Panc1 (cell line): ENCODE measurements around the gene PTPN2. TPM values are rescaled to one million over a fixed set of nuclear protein-coding genes. Genes with fewer than 3 reads are reported as not detected.

Experiments
- ATAC-seq: fragments of 200-7000 bp; cut with Tn5 transposase; 2 replicates; pipeline ENCODE4 v1.9.1; 2020; ENCODE audit warnings: mild to moderate bottlenecking, moderate library complexity
- BruUV-seq: library from RNA; stranded (reverse); fragments of 400-500 nt; replicated peaks from 2 replicates; lab custom pipeline; 2021; lab: Mats Ljungman, UMichigan
- CTCF ChIA-PET: fragments of 300-600 bp; sonication (Branson Sonifier 250); formaldehyde crosslinking; loops from one replicate; lab custom pipeline; 2022; ENCODE audit warnings: antibody characterized with exemption; lab: Charles Lee
- POLR2A ChIA-PET: fragments of 300-600 bp; sonication (Branson Sonifier 250); formaldehyde crosslinking; loops from one replicate; lab custom pipeline; 2022; ENCODE audit warnings: antibody characterized with exemption; lab: Charles Lee
- DNase-seq: peaks from one replicate; pipeline ENCODE4 v3.0.0-alpha.2; 2010; ENCODE audit warnings: low read depth, low spot score
- H3K27ac ChIP-seq: 2 replicates; pipeline ENCODE4 v1.5.1; 2011; ENCODE audit warnings: mild to moderate bottlenecking, low read length, inconsistent platforms
- H3K27me3 ChIP-seq: fragments of 200-500 bp; sonication (Bioruptor generic); 2 replicates; pipeline ENCODE4 v1.6.0; 2014; ENCODE audit warnings: low read length, inconsistent platforms; ENCODE audit not compliant: control insufficient read depth, insufficient read depth
- H3K36me3 ChIP-seq: fragments of 200-500 bp; sonication (Bioruptor generic); 2 replicates; pipeline ENCODE4 v1.5.1; 2014; ENCODE audit warnings: inconsistent platforms, mild to moderate bottlenecking, low read length, moderate library complexity; ENCODE audit not compliant: control insufficient read depth, insufficient read depth
- H3K4me1 ChIP-seq: 2 replicates; pipeline ENCODE4 v1.5.1; 2011; ENCODE audit warnings: inconsistent platforms, mild to moderate bottlenecking, low read length, moderate library complexity; ENCODE audit not compliant: control insufficient read depth, insufficient read depth
- H3K4me3 ChIP-seq, 2 experiments: 2 replicates each; pipeline ENCODE4 v1.5.1; 2011 to 2012; ENCODE audit warnings: low read depth in 2 of 2, low read length in 2 of 2, mild to moderate bottlenecking in 2 of 2, inconsistent platforms in 1 of 2, moderate library complexity in 1 of 2
- H3K9me3 ChIP-seq: fragments of 200-500 bp; sonication (Bioruptor generic); 2 replicates; pipeline ENCODE4 v1.5.1; 2014; ENCODE audit warnings: low read depth, mild to moderate bottlenecking, inconsistent platforms, low read length, moderate library complexity; ENCODE audit not compliant: control insufficient read depth, insufficient read depth
- CTCF ChIP-seq: fragments of 450-650 bp; IDR thresholded peaks from 2 replicates; pipeline ENCODE4 v1.5.1; 2017; ENCODE audit warnings: mild to moderate bottlenecking
- POLR2AphosphoS5 ChIP-seq: IDR thresholded peaks from 2 replicates; pipeline ENCODE4 v1.6.1; 2012; ENCODE audit warnings: mild to moderate bottlenecking, low read depth, low read length, moderate library complexity
- REST ChIP-seq, 2 experiments: IDR thresholded peaks; 2 replicates each; pipeline ENCODE4 v1.6.1; 2011 to 2012; ENCODE audit warnings: low read depth in 2 of 2, control low read depth in 1 of 2, low read length in 1 of 2, mild to moderate bottlenecking in 1 of 2, moderate library complexity in 1 of 2; ENCODE audit not compliant: insufficient read depth in 1 of 2
- SIN3A ChIP-seq: IDR thresholded peaks from 2 replicates; pipeline ENCODE4 v1.6.1; 2012; ENCODE audit warnings: low read depth, mild to moderate bottlenecking, low read length, moderate library complexity, borderline replicate concordance; ENCODE audit not compliant: insufficient read depth
- TCF7L2 ChIP-seq: IDR thresholded peaks from 2 replicates; pipeline ENCODE4 v1.6.1; 2011; ENCODE audit warnings: mild to moderate bottlenecking, low read depth, low read length, inconsistent platforms
- in situ Hi-C: cut with HindIII; loops from 2 replicates; pipeline ENCODE4 v1.10.0; 2016; ENCODE audit warnings: low sequenced_read_pairs, low pct_unique_long_range_greater_than_20kb
- intact Hi-C: fragments of 100-400 bp; cut with micrococcal nuclease; formaldehyde crosslinking; loops from one replicate; pipeline ENCODE4 v1.10.0; 2022; ENCODE audit not compliant: unreplicated experiment
- total RNA-seq: library from RNA; stranded (reverse); gene quantifications from one replicate; pipeline ENCODE4 v1.2.1, GENCODE V29; 2021; ENCODE audit not compliant: unreplicated experiment

PTPN2 gene
- total RNA-seq, 1 experiment from 2014 or later = 34.8 TPM

DNA sequence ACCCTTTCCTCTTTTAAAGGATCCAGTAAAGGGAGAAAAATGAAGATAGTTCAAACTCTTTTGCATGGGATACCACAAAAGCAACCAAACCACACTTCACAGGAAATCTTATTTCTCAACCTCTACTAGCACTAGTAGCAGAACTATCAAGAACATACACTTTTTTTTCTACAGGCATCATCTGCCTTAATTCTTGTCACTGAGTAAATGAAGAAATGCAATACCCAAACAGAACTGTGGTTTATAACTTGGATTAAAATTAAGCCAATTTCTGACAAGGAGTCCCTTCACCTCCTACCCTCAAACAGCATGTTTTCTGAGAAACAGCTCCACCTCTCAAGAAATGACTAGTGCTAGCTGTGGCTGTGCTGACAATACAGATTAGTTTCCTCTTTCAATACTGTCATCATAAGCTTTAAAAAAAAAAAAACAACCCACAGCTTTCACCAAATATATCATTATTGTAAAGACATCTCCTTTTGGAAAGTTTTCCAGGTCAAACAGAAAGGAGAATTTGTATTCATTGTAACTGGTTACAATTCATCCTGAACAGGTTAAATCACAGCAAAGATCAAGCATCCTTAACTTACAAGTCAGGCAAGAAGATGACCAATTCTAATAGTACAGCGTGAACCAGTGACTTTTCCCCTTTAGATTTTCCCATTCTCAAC is 44.4 kb downstream of the PTPN2 start:
- DNase-seq = no peak
- in situ Hi-C loops (no loop called here), intact Hi-C loops (no loop called here)
- no peaks in the 10 kb centered on the region; the same call in 1 of the 2 replicates for H3K36me3 ChIP-seq
- ATAC-seq = no peak
- TF ChIP-seq POLR2AphosphoS5 (no peak), CTCF (no peak), REST (IDR thresholded peaks at IDR 0.05; ENCODE audit: insufficient read depth in 1 of 2, low read depth in 2 of 2, low read length in 1 of 2) (no peak), TCF7L2 (no peak), SIN3A (no peak)
- no peaks in the 10 kb centered on the region for H3K27me3 ChIP-seq
- H3K9me3 ChIP-seq = no peaks in the 10 kb centered on the region
- ChIA-PET POLR2A (no interaction called here), CTCF (interaction anchor here (1.0 kb wide), 1 partner anchor 95 kb away, joined by 4 read pairs; no protein-coding TSS in a partner anchor)
- peaks cover 18% of the 10 kb centered on the region for H3K4me1 ChIP-seq
- peak overlapping the region; percentile 34; the same call in 1 of the 2 replicates for H3K27ac ChIP-seq
- no TSS peak for BruUV-seq
- H3K4me3 ChIP-seq = no peak overlapping the region

DNA sequence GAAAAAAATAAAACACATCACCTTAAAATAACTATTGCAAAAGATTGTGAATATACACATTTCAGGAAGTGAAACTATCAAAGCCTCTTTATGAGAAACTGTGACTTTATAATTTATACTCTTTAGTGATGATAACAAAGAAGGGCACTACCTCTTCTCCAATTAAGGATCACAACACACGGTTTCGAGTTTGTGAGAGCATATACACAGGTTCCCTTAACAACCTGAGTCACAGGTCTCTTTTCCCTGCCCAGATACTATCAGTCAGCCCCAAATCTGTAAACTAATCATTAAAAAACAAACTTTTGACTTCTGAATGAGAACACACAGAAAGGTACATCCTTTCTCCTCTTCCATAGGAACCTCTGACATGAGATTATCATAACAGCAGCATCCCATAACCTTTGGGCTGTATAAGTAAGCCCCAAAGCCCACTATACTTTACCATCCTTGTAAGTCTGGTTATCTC is 44.9 kb downstream of the PTPN2 start:
- DNase-seq (no peak), ATAC-seq (no peak)
- no peaks in the 10 kb centered on the region; the same call in 1 of the 2 replicates for H3K36me3 ChIP-seq
- peaks cover 18% of the 10 kb centered on the region for H3K4me1 ChIP-seq
- in situ Hi-C loops = no loop called here
- no peaks in the 10 kb centered on the region for H3K27me3 ChIP-seq
- H3K9me3 ChIP-seq = no peaks in the 10 kb centered on the region
- CTCF ChIA-PET = interaction anchor here (1.0 kb wide), 1 partner anchor 95 kb away, joined by 4 read pairs; no protein-coding TSS in a partner anchor
- no peak for TF ChIP-seq CTCF
- no peak for TF ChIP-seq POLR2AphosphoS5
- TF ChIP-seq SIN3A = no peak
- no peak for TF ChIP-seq TCF7L2
- no peak for TF ChIP-seq REST (IDR thresholded peaks at IDR 0.05; ENCODE audit: insufficient read depth in 1 of 2, low read depth in 2 of 2, low read length in 1 of 2)
- H3K27ac ChIP-seq = peak overlapping the region; percentile 34; the same call in 1 of the 2 replicates
- intact Hi-C loops = no loop called here
- POLR2A ChIA-PET = no interaction called here
- no peak overlapping the region for H3K4me3 ChIP-seq
- no TSS peak for BruUV-seq
